Panc1 (cell line): ENCODE data around the gene CDK5. TPM values are rescaled to one million over a fixed set of nuclear protein-coding genes. Genes with fewer than 3 reads are reported as not detected.

Experiments
- ATAC-seq: fragments of 200-7000 bp; cut with Tn5 transposase; 2 replicates; pipeline ENCODE4 v1.9.1; 2020; ENCODE audit warnings: mild to moderate bottlenecking, moderate library complexity
- BruUV-seq: library from RNA; stranded (reverse); fragments of 400-500 nt; replicated peaks from 2 replicates; lab custom pipeline; 2021; lab: Mats Ljungman, UMichigan
- CTCF ChIA-PET: fragments of 300-600 bp; sonication (Branson Sonifier 250); formaldehyde crosslinking; loops from one replicate; lab custom pipeline; 2022; ENCODE audit warnings: antibody characterized with exemption; lab: Charles Lee
- POLR2A ChIA-PET: fragments of 300-600 bp; sonication (Branson Sonifier 250); formaldehyde crosslinking; loops from one replicate; lab custom pipeline; 2022; ENCODE audit warnings: antibody characterized with exemption; lab: Charles Lee
- DNase-seq: peaks from one replicate; pipeline ENCODE4 v3.0.0-alpha.2; 2010; ENCODE audit warnings: low read depth, low spot score
- H3K27ac ChIP-seq: 2 replicates; pipeline ENCODE4 v1.5.1; 2011; ENCODE audit warnings: mild to moderate bottlenecking, low read length, inconsistent platforms
- H3K27me3 ChIP-seq: fragments of 200-500 bp; sonication (Bioruptor generic); 2 replicates; pipeline ENCODE4 v1.6.0; 2014; ENCODE audit warnings: low read length, inconsistent platforms; ENCODE audit not compliant: control insufficient read depth, insufficient read depth
- H3K36me3 ChIP-seq: fragments of 200-500 bp; sonication (Bioruptor generic); 2 replicates; pipeline ENCODE4 v1.5.1; 2014; ENCODE audit warnings: inconsistent platforms, mild to moderate bottlenecking, low read length, moderate library complexity; ENCODE audit not compliant: control insufficient read depth, insufficient read depth
- H3K4me1 ChIP-seq: 2 replicates; pipeline ENCODE4 v1.5.1; 2011; ENCODE audit warnings: inconsistent platforms, mild to moderate bottlenecking, low read length, moderate library complexity; ENCODE audit not compliant: control insufficient read depth, insufficient read depth
- H3K4me3 ChIP-seq, 2 experiments: 2 replicates each; pipeline ENCODE4 v1.5.1; 2011 to 2012; ENCODE audit warnings: low read depth in 2 of 2, low read length in 2 of 2, mild to moderate bottlenecking in 2 of 2, inconsistent platforms in 1 of 2, moderate library complexity in 1 of 2
- H3K9me3 ChIP-seq: fragments of 200-500 bp; sonication (Bioruptor generic); 2 replicates; pipeline ENCODE4 v1.5.1; 2014; ENCODE audit warnings: low read depth, mild to moderate bottlenecking, inconsistent platforms, low read length, moderate library complexity; ENCODE audit not compliant: control insufficient read depth, insufficient read depth
- POLR2AphosphoS5 ChIP-seq: IDR thresholded peaks from 2 replicates; pipeline ENCODE4 v1.6.1; 2012; ENCODE audit warnings: mild to moderate bottlenecking, low read depth, low read length, moderate library complexity
- SIN3A ChIP-seq: IDR thresholded peaks from 2 replicates; pipeline ENCODE4 v1.6.1; 2012; ENCODE audit warnings: low read depth, mild to moderate bottlenecking, low read length, moderate library complexity, borderline replicate concordance; ENCODE audit not compliant: insufficient read depth
- TCF7L2 ChIP-seq: IDR thresholded peaks from 2 replicates; pipeline ENCODE4 v1.6.1; 2011; ENCODE audit warnings: mild to moderate bottlenecking, low read depth, low read length, inconsistent platforms
- in situ Hi-C: cut with HindIII; loops from 2 replicates; pipeline ENCODE4 v1.10.0; 2016; ENCODE audit warnings: low sequenced_read_pairs, low pct_unique_long_range_greater_than_20kb
- intact Hi-C: fragments of 100-400 bp; cut with micrococcal nuclease; formaldehyde crosslinking; loops from one replicate; pipeline ENCODE4 v1.10.0; 2022; ENCODE audit not compliant: unreplicated experiment
- total RNA-seq: library from RNA; stranded (reverse); gene quantifications from one replicate; pipeline ENCODE4 v1.2.1, GENCODE V29; 2021; ENCODE audit not compliant: unreplicated experiment
- TF ChIP-seq, protein P1 (sequence below): fragments of 450-650 bp; IDR thresholded peaks from 2 replicates; pipeline ENCODE4 v1.5.1; 2017; ENCODE audit warnings: mild to moderate bottlenecking
- TF ChIP-seq, protein P2 (sequence below), 2 experiments: IDR thresholded peaks; 2 replicates each; pipeline ENCODE4 v1.6.1; 2011 to 2012; ENCODE audit warnings: low read depth in 2 of 2, control low read depth in 1 of 2, low read length in 1 of 2, mild to moderate bottlenecking in 1 of 2, moderate library complexity in 1 of 2; ENCODE audit not compliant: insufficient read depth in 1 of 2

CDK5 gene
- total RNA-seq, 1 experiment from 2014 or later, result 25.6 TPM

DNA sequence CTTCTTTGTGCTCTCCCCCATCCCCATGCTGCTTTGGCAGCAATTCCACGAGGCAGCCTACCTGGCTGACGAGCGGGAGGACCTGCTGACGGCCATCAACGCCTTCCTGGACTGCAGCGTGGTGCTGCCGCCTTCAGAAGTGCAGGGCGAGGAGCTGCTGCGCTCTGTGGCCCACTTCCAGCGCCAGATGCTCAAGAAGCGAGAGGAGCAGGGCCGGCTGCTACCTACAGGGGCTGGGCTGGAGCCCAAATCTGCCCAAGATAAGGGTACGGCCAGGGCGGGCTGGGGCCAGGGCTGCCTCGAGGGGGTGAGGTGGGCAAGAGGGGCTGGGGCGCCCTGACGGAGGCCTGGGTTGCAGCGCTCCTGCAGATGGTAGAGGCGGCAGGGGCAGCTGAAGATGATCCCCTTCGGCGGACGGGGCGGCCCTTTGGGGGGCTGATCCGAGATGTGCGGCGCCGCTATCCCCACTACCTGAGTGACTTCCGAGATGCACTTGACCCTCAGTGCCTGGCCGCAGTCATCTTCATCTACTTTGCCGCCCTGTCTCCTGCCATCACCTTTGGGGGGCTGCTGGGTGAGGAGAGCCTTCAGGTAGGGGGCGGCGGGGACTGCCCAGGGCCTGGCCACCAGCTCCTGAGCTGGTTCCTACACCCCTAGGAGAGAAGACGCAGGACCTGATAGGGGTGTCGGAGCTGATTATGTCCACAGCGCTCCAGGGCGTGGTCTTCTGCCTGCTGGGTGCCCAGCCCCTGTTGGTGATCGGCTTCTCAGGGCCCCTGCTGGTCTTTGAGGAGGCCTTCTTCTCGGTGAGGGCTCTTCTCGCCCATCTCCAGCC, 13.6 kb upstream of the CDK5 start:
- CTCF ChIA-PET, result no interaction called here
- DNase-seq, result no peak
- Histone ChIP-seq H3K4me3 (no peak overlapping the region), H3K36me3 (peaks cover 12% of the 10 kb centered on the region), H3K4me1 (peaks cover 9% of the 10 kb centered on the region), H3K9me3 (no peaks in the 10 kb centered on the region), H3K27ac (no peak overlapping the region), H3K27me3 (no peaks in the 10 kb centered on the region)
- TF ChIP-seq TCF7L2, result no peak
- TF ChIP-seq SIN3A, result no peak
- TF ChIP-seq, protein P1, sequence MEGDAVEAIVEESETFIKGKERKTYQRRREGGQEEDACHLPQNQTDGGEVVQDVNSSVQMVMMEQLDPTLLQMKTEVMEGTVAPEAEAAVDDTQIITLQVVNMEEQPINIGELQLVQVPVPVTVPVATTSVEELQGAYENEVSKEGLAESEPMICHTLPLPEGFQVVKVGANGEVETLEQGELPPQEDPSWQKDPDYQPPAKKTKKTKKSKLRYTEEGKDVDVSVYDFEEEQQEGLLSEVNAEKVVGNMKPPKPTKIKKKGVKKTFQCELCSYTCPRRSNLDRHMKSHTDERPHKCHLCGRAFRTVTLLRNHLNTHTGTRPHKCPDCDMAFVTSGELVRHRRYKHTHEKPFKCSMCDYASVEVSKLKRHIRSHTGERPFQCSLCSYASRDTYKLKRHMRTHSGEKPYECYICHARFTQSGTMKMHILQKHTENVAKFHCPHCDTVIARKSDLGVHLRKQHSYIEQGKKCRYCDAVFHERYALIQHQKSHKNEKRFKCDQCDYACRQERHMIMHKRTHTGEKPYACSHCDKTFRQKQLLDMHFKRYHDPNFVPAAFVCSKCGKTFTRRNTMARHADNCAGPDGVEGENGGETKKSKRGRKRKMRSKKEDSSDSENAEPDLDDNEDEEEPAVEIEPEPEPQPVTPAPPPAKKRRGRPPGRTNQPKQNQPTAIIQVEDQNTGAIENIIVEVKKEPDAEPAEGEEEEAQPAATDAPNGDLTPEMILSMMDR, result no peak
- TF ChIP-seq, protein P2, sequence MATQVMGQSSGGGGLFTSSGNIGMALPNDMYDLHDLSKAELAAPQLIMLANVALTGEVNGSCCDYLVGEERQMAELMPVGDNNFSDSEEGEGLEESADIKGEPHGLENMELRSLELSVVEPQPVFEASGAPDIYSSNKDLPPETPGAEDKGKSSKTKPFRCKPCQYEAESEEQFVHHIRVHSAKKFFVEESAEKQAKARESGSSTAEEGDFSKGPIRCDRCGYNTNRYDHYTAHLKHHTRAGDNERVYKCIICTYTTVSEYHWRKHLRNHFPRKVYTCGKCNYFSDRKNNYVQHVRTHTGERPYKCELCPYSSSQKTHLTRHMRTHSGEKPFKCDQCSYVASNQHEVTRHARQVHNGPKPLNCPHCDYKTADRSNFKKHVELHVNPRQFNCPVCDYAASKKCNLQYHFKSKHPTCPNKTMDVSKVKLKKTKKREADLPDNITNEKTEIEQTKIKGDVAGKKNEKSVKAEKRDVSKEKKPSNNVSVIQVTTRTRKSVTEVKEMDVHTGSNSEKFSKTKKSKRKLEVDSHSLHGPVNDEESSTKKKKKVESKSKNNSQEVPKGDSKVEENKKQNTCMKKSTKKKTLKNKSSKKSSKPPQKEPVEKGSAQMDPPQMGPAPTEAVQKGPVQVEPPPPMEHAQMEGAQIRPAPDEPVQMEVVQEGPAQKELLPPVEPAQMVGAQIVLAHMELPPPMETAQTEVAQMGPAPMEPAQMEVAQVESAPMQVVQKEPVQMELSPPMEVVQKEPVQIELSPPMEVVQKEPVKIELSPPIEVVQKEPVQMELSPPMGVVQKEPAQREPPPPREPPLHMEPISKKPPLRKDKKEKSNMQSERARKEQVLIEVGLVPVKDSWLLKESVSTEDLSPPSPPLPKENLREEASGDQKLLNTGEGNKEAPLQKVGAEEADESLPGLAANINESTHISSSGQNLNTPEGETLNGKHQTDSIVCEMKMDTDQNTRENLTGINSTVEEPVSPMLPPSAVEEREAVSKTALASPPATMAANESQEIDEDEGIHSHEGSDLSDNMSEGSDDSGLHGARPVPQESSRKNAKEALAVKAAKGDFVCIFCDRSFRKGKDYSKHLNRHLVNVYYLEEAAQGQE (IDR thresholded peaks at IDR 0.05; ENCODE audit: insufficient read depth in 1 of 2, low read depth in 2 of 2, low read length in 1 of 2), result no peak
- TF ChIP-seq POLR2AphosphoS5, result no peak
- ATAC-seq, result no peak
- no TSS peak for BruUV-seq
- intact Hi-C loops (no loop called here), in situ Hi-C loops (no loop called here)
- POLR2A ChIA-PET, result interaction anchor here (0.5 kb wide), 1 partner anchor 346 kb away, joined by 13 read pairs; no protein-coding TSS in a partner anchor

DNA sequence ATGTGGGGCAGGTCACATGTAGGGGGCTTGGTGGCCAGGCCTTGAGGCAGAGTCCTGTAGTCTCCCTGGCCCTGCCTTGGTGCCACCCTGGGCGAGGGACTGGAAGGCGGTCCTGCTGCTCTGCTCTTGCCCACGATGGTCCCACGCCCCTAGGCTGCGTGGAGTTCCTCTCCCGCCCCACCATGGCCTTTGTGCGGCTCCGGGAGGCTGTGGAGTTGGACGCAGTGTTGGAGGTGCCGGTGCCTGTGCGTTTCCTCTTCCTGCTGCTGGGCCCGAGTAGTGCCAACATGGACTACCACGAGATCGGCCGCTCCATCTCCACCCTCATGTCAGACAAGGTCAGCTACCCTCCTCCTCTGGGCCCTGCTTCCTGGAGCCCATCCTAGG, 12.9 kb upstream of the CDK5 start:
- no peaks in the 10 kb centered on the region for H3K9me3 ChIP-seq
- H3K4me1 ChIP-seq, result peaks cover 4% of the 10 kb centered on the region
- peaks cover 17% of the 10 kb centered on the region for H3K36me3 ChIP-seq
- H3K27ac ChIP-seq, result no peak overlapping the region
- no peak for DNase-seq
- no peaks in the 10 kb centered on the region for H3K27me3 ChIP-seq
- intact Hi-C loops, result no loop called here
- in situ Hi-C loops, result no loop called here
- H3K4me3 ChIP-seq, result no peak overlapping the region
- TF ChIP-seq, protein P2 (IDR thresholded peaks at IDR 0.05; ENCODE audit: insufficient read depth in 1 of 2, low read depth in 2 of 2, low read length in 1 of 2), result no peak
- TF ChIP-seq TCF7L2 (no peak), SIN3A (no peak), POLR2AphosphoS5 (no peak)
- TF ChIP-seq, protein P1, result no peak
- ChIA-PET CTCF (no interaction called here), POLR2A (no interaction called here)
- TSS peak; percentile 16 for BruUV-seq
- no peak for ATAC-seq
